RWPE2 (cell line): ENCODE results near the gene COP1.

Source experiments
- ATAC-seq: fragments of 200-7000 bp; cut with Tn5 transposase; 3 replicates; pipeline ENCODE4 v1.9.1; 2021; ENCODE audit warnings: low read depth
- DNase-seq: peaks from one replicate; pipeline ENCODE4 v3.0.0-alpha.2; 2020; ENCODE audit warnings: low spot score
- H3K27ac ChIP-seq: fragments of 450-650 bp; 2 replicates; pipeline ENCODE4 v1.5.1; 2017; ENCODE audit warnings: mild to moderate bottlenecking; ENCODE audit not compliant: poor library complexity, severe bottlenecking
- H3K27me3 ChIP-seq: fragments of 250-450 bp; sonication (Bioruptor Pico); 2 replicates; pipeline ENCODE4 v1.5.1; 2021; ENCODE audit warnings: mild to moderate bottlenecking, moderate library complexity; ENCODE audit not compliant: insufficient read depth, poor library complexity, severe bottlenecking
- H3K36me3 ChIP-seq: fragments of 250-450 bp; sonication (Bioruptor Pico); 2 replicates; pipeline ENCODE4 v1.5.1; 2020; ENCODE audit warnings: low read depth, mild to moderate bottlenecking, moderate library complexity
- H3K4me1 ChIP-seq: fragments of 250-450 bp; sonication (Bioruptor Pico); 2 replicates; pipeline ENCODE4 v1.5.1; 2021; ENCODE audit warnings: mild to moderate bottlenecking, moderate library complexity; ENCODE audit not compliant: insufficient read depth, poor library complexity, severe bottlenecking
- H3K4me3 ChIP-seq: fragments of 250-450 bp; sonication (Bioruptor Pico); 2 replicates; pipeline ENCODE4 v1.5.1; 2021; ENCODE audit warnings: mild to moderate bottlenecking, moderate library complexity; ENCODE audit not compliant: severe bottlenecking
- H3K9me3 ChIP-seq: fragments of 250-450 bp; sonication (Bioruptor Pico); 2 replicates; pipeline ENCODE4 v1.5.1; 2021; ENCODE audit warnings: mild to moderate bottlenecking, moderate library complexity; ENCODE audit not compliant: severe bottlenecking
- CTCF ChIP-seq: fragments of 450-650 bp; IDR thresholded peaks from one replicate; pipeline ENCODE4 v1.5.1; 2017; ENCODE audit warnings: mild to moderate bottlenecking, moderate library complexity; ENCODE audit not compliant: poor library complexity, severe bottlenecking

COP1 gene

DNA sequence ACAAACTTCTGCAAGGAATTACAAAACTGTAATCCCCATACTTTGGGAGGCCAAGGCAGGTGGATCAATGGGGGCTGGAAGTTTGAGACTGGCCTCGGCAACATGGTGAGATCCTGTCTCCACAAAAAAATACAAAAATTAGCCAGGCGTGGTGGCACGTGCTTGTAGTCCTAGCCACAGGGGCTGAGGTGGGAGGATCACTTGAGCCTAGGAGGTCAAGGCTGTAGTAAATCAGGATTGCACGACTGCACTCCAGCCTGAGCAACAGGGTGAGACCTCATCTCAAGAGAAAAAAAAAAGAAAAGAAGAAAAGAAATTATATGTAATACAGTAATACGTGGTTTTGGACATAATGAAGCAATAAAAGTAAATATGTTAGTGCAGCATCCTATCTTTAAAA, 138.2 kb downstream of the COP1 start:
- ATAC-seq (no peak), DNase-seq (no peak)
- Histone ChIP-seq H3K4me1 (no peaks in the 10 kb centered on the region), H3K9me3 (no peaks in the 10 kb centered on the region), H3K27ac (no peak overlapping the region), H3K27me3 (no peaks in the 10 kb centered on the region), H3K4me3 (no peak overlapping the region), H3K36me3 (peaks cover 26% of the 10 kb centered on the region)
- TF ChIP-seq CTCF, result no peak

- no peak for TF ChIP-seq CTCF
- DNase-seq, result no peak
- Histone ChIP-seq H3K27me3 (no peaks in the 10 kb centered on the region), H3K4me3 (no peak overlapping the region), H3K4me1 (no peaks in the 10 kb centered on the region), H3K27ac (no peak overlapping the region), H3K9me3 (no peaks in the 10 kb centered on the region), H3K36me3 (peaks cover 21% of the 10 kb centered on the region)
- ATAC-seq, result no peak
Measured at GRCh38 chr1:176068256-176068655, 138.8 kb downstream of the COP1 start.

GRCh38 chr1:176066709-176067108, 140.4 kb downstream of the COP1 start:
- Histone ChIP-seq H3K4me3 (no peak overlapping the region), H3K4me1 (no peaks in the 10 kb centered on the region), H3K27ac (no peak overlapping the region), H3K9me3 (no peaks in the 10 kb centered on the region), H3K27me3 (no peaks in the 10 kb centered on the region), H3K36me3 (peaks cover 11% of the 10 kb centered on the region)
- DNase-seq (no peak), ATAC-seq (no peak)
- no peak for TF ChIP-seq CTCF

- H3K27ac ChIP-seq, result no peak overlapping the region
- H3K4me3 ChIP-seq, result no peak overlapping the region
- DNase-seq, result no peak
- no peaks in the 10 kb centered on the region for H3K36me3 ChIP-seq
- no peaks in the 10 kb centered on the region for H3K4me1 ChIP-seq
- H3K9me3 ChIP-seq, result peaks cover 2% of the 10 kb centered on the region
- H3K27me3 ChIP-seq, result no peaks in the 10 kb centered on the region
- no peak for TF ChIP-seq CTCF
- no peak for ATAC-seq
Measured at GRCh38 chr1:176058686-176059085, 148.4 kb downstream of the COP1 start.

GRCh38 chr1:176056312-176056711, 150.8 kb downstream of the COP1 start:
- H3K36me3 ChIP-seq, result no peaks in the 10 kb centered on the region
- H3K4me3 ChIP-seq, result no peak overlapping the region
- peaks cover 2% of the 10 kb centered on the region for H3K9me3 ChIP-seq
- no peaks in the 10 kb centered on the region for H3K27me3 ChIP-seq
- ATAC-seq (no peak), DNase-seq (no peak)
- TF ChIP-seq CTCF, result no peak
- H3K27ac ChIP-seq, result no peak overlapping the region
- H3K4me1 ChIP-seq, result no peaks in the 10 kb centered on the region
